Endodermal cell (in vitro differentiated cells): Measurements from ENCODE around the gene EEFSEC. TPM values are rescaled to one million over a fixed set of nuclear protein-coding genes. Genes with fewer than 3 reads are reported as not detected.
A peak's percentile ranks its signal among the peaks of the same experiment; 100 is the strongest.

Experiments used
- DNase-seq: peaks from one replicate; pipeline ENCODE4 v3.0.0-alpha.2; 2017
- H3K27ac ChIP-seq: 2 replicates; pipeline ENCODE4 v1.5.1; 2013; ENCODE audit warnings: mild to moderate bottlenecking, low read depth, low read length, moderate library complexity
- H3K27me3 ChIP-seq: 2 replicates; pipeline ENCODE4 v1.6.1; 2013; ENCODE audit warnings: mild to moderate bottlenecking, low read length, moderate library complexity; ENCODE audit not compliant: insufficient read depth, control insufficient read depth, poor library complexity, severe bottlenecking
- H3K36me3 ChIP-seq: 2 replicates; pipeline ENCODE4 v1.7.0; 2013; ENCODE audit warnings: mild to moderate bottlenecking, low read length, moderate library complexity; ENCODE audit not compliant: control insufficient read depth, insufficient read depth
- H3K4me1 ChIP-seq: one replicate; pipeline ENCODE4 v1.7.0; 2013; ENCODE audit warnings: low read length; ENCODE audit not compliant: control insufficient read depth, insufficient read depth
- H3K4me3 ChIP-seq: 2 replicates; pipeline ENCODE4 v1.5.1; 2013; ENCODE audit warnings: mild to moderate bottlenecking, low read length, moderate library complexity
- H3K9ac ChIP-seq: 2 replicates; pipeline ENCODE4 v1.6.1; 2013; ENCODE audit warnings: mild to moderate bottlenecking, low read length, moderate library complexity; ENCODE audit not compliant: poor library complexity, severe bottlenecking; ENCODE audit errors: extremely low read depth
- H3K9me3 ChIP-seq: 2 replicates; pipeline ENCODE4 v1.6.1; 2013; ENCODE audit warnings: mild to moderate bottlenecking, low read length, moderate library complexity; ENCODE audit not compliant: control insufficient read depth
- H3K27ac Mint-ChIP-seq: 2 replicates; pipeline ENCODE4 v1.8.0; 2020; ENCODE audit warnings: mixed read lengths
- H3K27me3 Mint-ChIP-seq: 2 replicates; pipeline ENCODE4 v1.8.0; 2021; ENCODE audit warnings: mild to moderate bottlenecking, mixed read lengths; ENCODE audit not compliant: insufficient read depth
- H3K36me3 Mint-ChIP-seq: 2 replicates; pipeline ENCODE4 v1.8.0; 2020; ENCODE audit warnings: low read depth, mixed read lengths
- H3K4me1 Mint-ChIP-seq: 2 replicates; pipeline ENCODE4 v1.8.0; 2020; ENCODE audit warnings: mixed read lengths
- H3K4me3 Mint-ChIP-seq: 2 replicates; pipeline ENCODE4 v1.8.0; 2020; ENCODE audit warnings: mild to moderate bottlenecking, moderate library complexity, mixed read lengths
- H3K9me3 Mint-ChIP-seq: 2 replicates; pipeline ENCODE4 v1.8.0; 2020; ENCODE audit warnings: mild to moderate bottlenecking, mixed read lengths
- CTCF ChIP-seq: fragments of 200-600 bp; sonication (generic); conservative IDR thresholded peaks from 2 replicates; pipeline ENCODE4 v1.5.0; 2021; ENCODE audit warnings: antibody characterized with exemption, mild to moderate bottlenecking
- WGBS, 2 experiments: methylation state at CpG; one replicate each; pipeline versions ENCODE4 v1.1.5 to v1.1.7; 2013; ENCODE audit warnings: missing lambda C conversion rate in 2 of 2, mixed read lengths in 1 of 2; ENCODE audit not compliant: insufficient coverage in 1 of 2, insufficient read length in 1 of 2; 5-methylcytosine and 5-hydroxymethylcytosine counted together
- total RNA-seq, 2 donors: library from RNA; stranded (reverse); fragmentation: NEBNext Ultra II Directional in 1 of 2; extraction: Animal tissue kit (Norgen Biotek cat#: 25700) in 1 of 2; gene quantifications; 2 replicates in 1 of 2; 3 replicates in 1 of 2; pipeline ENCODE4 v1.2.1, GENCODE V29; 2021

The EEFSEC gene
- total RNA-seq, 2 donors from 2014 or later: 11.9 to 15.8 TPM

GRCh38 chr3:128455116-128455515 lies 301.8 kb downstream of the EEFSEC start:
- peaks cover 38% of the 10 kb centered on the region for H3K27me3 ChIP-seq
- H3K4me3 ChIP-seq: no peak overlapping the region
- H3K9ac ChIP-seq: no peak overlapping the region
- H3K27ac ChIP-seq: no peak overlapping the region
- H3K9me3 ChIP-seq: no peaks in the 10 kb centered on the region
- Mint-ChIP-seq H3K4me1 (peaks cover 7% of the 10 kb centered on the region), H3K27me3 (peaks cover 84% of the 10 kb centered on the region), H3K9me3 (no peaks in the 10 kb centered on the region), H3K36me3 (no peaks in the 10 kb centered on the region), H3K4me3 (no peak overlapping the region), H3K27ac (no peak overlapping the region)
- 75 to 100% methylated on average over 1 to 5 of the region's 5 CpGs for WGBS, 2 experiments
- no peaks in the 10 kb centered on the region for H3K36me3 ChIP-seq
- peaks cover 4% of the 10 kb centered on the region for H3K4me1 ChIP-seq
- DNase-seq: no peak
- no peak for TF ChIP-seq CTCF

GRCh38 chr3:128455786-128456748 lies 302.8 kb downstream of the EEFSEC start:
- Histone ChIP-seq H3K27ac (no peak overlapping the region), H3K36me3 (no peaks in the 10 kb centered on the region), H3K27me3 (peaks cover 28% of the 10 kb centered on the region), H3K9ac (no peak overlapping the region), H3K4me1 (peaks cover 4% of the 10 kb centered on the region), H3K9me3 (no peaks in the 10 kb centered on the region), H3K4me3 (no peak overlapping the region)
- no peak for TF ChIP-seq CTCF
- H3K4me1 Mint-ChIP-seq: peaks cover 7% of the 10 kb centered on the region
- no peak for DNase-seq
- no peak overlapping the region for H3K27ac Mint-ChIP-seq
- H3K4me3 Mint-ChIP-seq: no peak overlapping the region
- peaks cover 81% of the 10 kb centered on the region for H3K27me3 Mint-ChIP-seq
- WGBS, 2 experiments: 89 to 92% methylated on average over 11 to 16 of the region's 16 CpGs
- no peaks in the 10 kb centered on the region for H3K9me3 Mint-ChIP-seq
- H3K36me3 Mint-ChIP-seq: no peaks in the 10 kb centered on the region

GRCh38 chr3:128456776-128457715 lies 303.8 kb downstream of the EEFSEC start:
- WGBS, 2 experiments: 71 to 86% methylated on average over 7 to 27 of the region's 27 CpGs
- peak; percentile 62 for DNase-seq
- H3K4me3 ChIP-seq: no peak overlapping the region
- no peaks in the 10 kb centered on the region for H3K9me3 ChIP-seq
- peaks cover 4% of the 10 kb centered on the region for H3K4me1 ChIP-seq
- peaks cover 77% of the 10 kb centered on the region for H3K27me3 Mint-ChIP-seq
- peaks cover 19% of the 10 kb centered on the region for H3K27me3 ChIP-seq
- TF ChIP-seq CTCF: peak; percentile 43
- no peak overlapping the region for H3K27ac Mint-ChIP-seq
- H3K36me3 ChIP-seq: no peaks in the 10 kb centered on the region
- H3K36me3 Mint-ChIP-seq: no peaks in the 10 kb centered on the region
- H3K4me3 Mint-ChIP-seq: no peak overlapping the region
- H3K9me3 Mint-ChIP-seq: no peaks in the 10 kb centered on the region
- no peak overlapping the region for H3K9ac ChIP-seq
- H3K4me1 Mint-ChIP-seq: peaks cover 7% of the 10 kb centered on the region
- H3K27ac ChIP-seq: no peak overlapping the region
